OCI-LY3 (cell line): ENCODE results near the gene PDGFRA.

ENCODE experiments used
- CTCF ChIP-seq: fragments of 200-600, 300-600 bp; sonication (generic); IDR thresholded peaks from 2 replicates; pipeline ENCODE4 v1.5.1; 2014; ENCODE audit warnings: antibody characterized with exemption, low read length, low read depth
- EZH2phosphoT487 ChIP-seq: fragments of 200-600 bp; shearing (Covaris generic); IDR thresholded peaks from 2 replicates; pipeline ENCODE4 v1.6.1; 2018; ENCODE audit warnings: antibody characterized with exemption, mixed run types, low read depth

DNA sequence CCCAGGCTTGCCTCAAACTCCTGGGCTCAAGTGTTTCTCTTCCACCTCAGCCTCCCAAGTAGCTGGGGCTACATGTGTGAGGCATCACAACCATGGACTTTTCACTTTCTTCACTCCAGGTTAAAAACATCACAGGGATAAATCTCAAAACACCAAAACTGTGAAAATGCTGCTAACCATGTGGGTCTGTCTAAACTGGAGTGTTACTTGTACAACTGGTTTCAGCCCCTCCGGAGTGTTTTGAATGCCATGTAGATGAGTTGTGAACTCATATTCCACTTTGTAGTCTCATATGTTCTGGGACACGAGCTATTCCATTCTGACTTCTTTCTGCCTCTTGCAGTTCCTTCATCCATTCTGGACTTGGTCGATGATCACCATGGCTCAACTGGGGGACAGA is 43.0 kb downstream of the PDGFRA start:
- TF ChIP-seq CTCF (no peak), EZH2phosphoT487 (no peak)
